HG03095 (cell line): ENCODE measurements around the gene NISCH.

Source experiments
- ATAC-seq: cut with Tn5 transposase; IDR thresholded peaks from one replicate; pipeline ENCODE4 v1.9.1; 2021; ENCODE audit warnings: moderate library complexity; ENCODE audit not compliant: unreplicated experiment

The NISCH gene

GRCh38 chr3:52446631-52447511 is 8.5 kb upstream of the NISCH start:
- no peak for ATAC-seq

- ATAC-seq, result no peak
Measured at GRCh38 chr3:52447512-52448355, 7.7 kb upstream of the NISCH start.

- ATAC-seq, result no peak
Measured at GRCh38 chr3:52450489-52451236, 4.7 kb upstream of the NISCH start.

GRCh38 chr3:52451237-52452083 is 3.9 kb upstream of the NISCH start:
- no peak for ATAC-seq

GRCh38 chr3:52452126-52452525 is 3.3 kb upstream of the NISCH start:
- no peak for ATAC-seq

GRCh38 chr3:52452570-52453221 is 2.7 kb upstream of the NISCH start:
- no peak for ATAC-seq

GRCh38 chr3:52453496-52454249 is 1.7 kb upstream of the NISCH start, which contains the start of gene TNNC1:
Gene TNNC1 (minus strand): TSS chr3:52454041. CDS start chr3:52454015, 26 bp downstream.
- ATAC-seq, result no peak

- ATAC-seq, result no peak
Measured at GRCh38 chr3:52454250-52454937, 1.0 kb upstream of the NISCH start.

- ATAC-seq, result no peak
Measured at GRCh38 chr3:52454938-52455282, 494 bp upstream of the NISCH start.

GRCh38 chr3:52456169-52456799 is 880 bp downstream of the NISCH start:
- ATAC-seq, result no peak

- ATAC-seq, result no peak
Measured at GRCh38 chr3:52456800-52457183, 1.4 kb downstream of the NISCH start.

GRCh38 chr3:52458031-52458760 is 2.8 kb downstream of the NISCH start:
- ATAC-seq, result no peak

GRCh38 chr3:52458770-52459545 is 3.6 kb downstream of the NISCH start:
- no peak for ATAC-seq

- no peak for ATAC-seq
Measured at GRCh38 chr3:52461874-52462273, 6.5 kb downstream of the NISCH start.

GRCh38 chr3:52463416-52463815 is 8.0 kb downstream of the NISCH start:
- no peak for ATAC-seq

GRCh38 chr3:52468336-52468735 is 12.9 kb downstream of the NISCH start:
- ATAC-seq, result no peak

GRCh38 chr3:52469001-52469400 is 13.6 kb downstream of the NISCH start:
- ATAC-seq, result no peak
